IMR-90 (cell line): Measurements from ENCODE around the gene DNAJB2. TPM values are rescaled to one million over a fixed set of nuclear protein-coding genes. Genes with fewer than 3 reads are reported as not detected.

Experiments
- ATAC-seq: fragments of 200-7000 bp; cut with Tn5 transposase; 2 replicates; pipeline ENCODE4 v1.9.1; 2020; ENCODE audit warnings: low read depth, mild to moderate bottlenecking, moderate library complexity
- BruUV-seq: library from RNA; stranded (reverse); fragments of 400-500 nt; replicated peaks from 2 replicates; lab custom pipeline; 2021; lab: Mats Ljungman, UMichigan
- CTCF ChIA-PET: fragments of 300-600 bp; formaldehyde crosslinking; extraction: SDS; loops from one replicate; lab custom pipeline; 2021; ENCODE audit warnings: antibody characterized with exemption; lab: Yijun Ruan, JAX
- POLR2A ChIA-PET: fragments of 300-600 bp; sonication (Branson Sonifier 250); formaldehyde crosslinking; loops from one replicate; lab custom pipeline; 2022; ENCODE audit warnings: antibody characterized with exemption; ENCODE audit not compliant: unreplicated experiment; lab: Charles Lee
- DNase-seq: peaks from one replicate; pipeline ENCODE4 v3.0.0; 2013
- H2AFZ ChIP-seq: replicated peaks from 2 replicates; pipeline ENCODE3; 2013; ENCODE audit warnings: low read length, mild to moderate bottlenecking; ENCODE audit not compliant: poor library complexity
- H2AK5ac ChIP-seq: 2 replicates; pipeline ENCODE4 v1.6.1; 2013; ENCODE audit warnings: low read depth, low read length, inconsistent platforms
- H2AK9ac ChIP-seq: replicated peaks from 2 replicates; pipeline ENCODE3; 2013; ENCODE audit warnings: mild to moderate bottlenecking, low read depth, low read length, moderate library complexity; ENCODE audit not compliant: poor library complexity
- H2BK120ac ChIP-seq: 2 replicates; pipeline ENCODE4 v1.6.1; 2013; ENCODE audit warnings: low read depth, low read length, inconsistent platforms
- H2BK15ac ChIP-seq: 3 replicates; pipeline ENCODE4 v1.6.1; 2013; ENCODE audit warnings: low read depth, low read length, inconsistent platforms
- H2BK20ac ChIP-seq: 2 replicates; pipeline ENCODE4 v1.6.1; 2013; ENCODE audit warnings: low read depth, mild to moderate bottlenecking, inconsistent platforms, low read length, moderate library complexity
- H2BK5ac ChIP-seq: 2 replicates; pipeline ENCODE4 v1.6.1; 2013; ENCODE audit warnings: mild to moderate bottlenecking, low read depth, low read length, inconsistent platforms; ENCODE audit not compliant: poor library complexity, severe bottlenecking
- H3K14ac ChIP-seq: replicated peaks from 2 replicates; pipeline ENCODE4 v1.6.1; 2013; ENCODE audit warnings: low read depth, low read length, inconsistent platforms
- H3K18ac ChIP-seq: 2 replicates; pipeline ENCODE4 v1.6.1; 2013; ENCODE audit warnings: low read depth, low read length, control low read depth
- H3K23ac ChIP-seq: 2 replicates; pipeline ENCODE4 v1.6.1; 2013; ENCODE audit warnings: low read depth, low read length, inconsistent platforms
- H3K27ac ChIP-seq: 2 replicates; pipeline ENCODE4 v1.5.1; 2013; ENCODE audit warnings: mild to moderate bottlenecking, control low read depth, low read length; ENCODE audit not compliant: insufficient read depth
- H3K27me3 ChIP-seq: 2 replicates; pipeline ENCODE4 v1.6.1; 2013; ENCODE audit warnings: low read length; ENCODE audit not compliant: control insufficient read depth, insufficient read depth
- H3K36me3 ChIP-seq: 2 replicates; pipeline ENCODE4 v1.6.1; 2013; ENCODE audit warnings: low read length, mixed read lengths; ENCODE audit not compliant: control insufficient read depth, insufficient read depth
- H3K4ac ChIP-seq: 2 replicates; pipeline ENCODE4 v1.6.1; 2013; ENCODE audit warnings: low read depth, low read length, inconsistent platforms
- H3K4me1 ChIP-seq: 2 replicates; pipeline ENCODE4 v1.6.1; 2013; ENCODE audit warnings: low read length, mixed read lengths; ENCODE audit not compliant: control insufficient read depth, insufficient read depth
- H3K4me2 ChIP-seq: 2 replicates; pipeline ENCODE4 v1.6.1; 2013; ENCODE audit warnings: low read depth, mild to moderate bottlenecking, control low read depth, low read length, moderate library complexity
- H3K4me3 ChIP-seq: 2 replicates; pipeline ENCODE4 v1.5.1; 2013; ENCODE audit warnings: low read depth, mild to moderate bottlenecking, control low read depth, low read length, moderate library complexity; ENCODE audit not compliant: insufficient read depth
- H3K56ac ChIP-seq: 2 replicates; pipeline ENCODE4 v1.6.1; 2013; ENCODE audit warnings: low read length, inconsistent platforms; ENCODE audit not compliant: insufficient read depth; ENCODE audit errors: extremely low read depth
- H3K79me1 ChIP-seq, 2 experiments: 2 replicates each; pipeline ENCODE4 v1.6.1; 2013; ENCODE audit warnings: low read length in 2 of 2, inconsistent platforms in 1 of 2, low read depth in 1 of 2
- H3K9ac ChIP-seq: 2 replicates; pipeline ENCODE4 v1.6.1; 2013; ENCODE audit warnings: low read depth, low read length, control low read depth
- H3K9me1 ChIP-seq: 2 replicates; pipeline ENCODE4 v1.6.1; 2013; ENCODE audit warnings: low read length, inconsistent platforms; ENCODE audit not compliant: insufficient read depth
- H3K9me3 ChIP-seq: 2 replicates; pipeline ENCODE4 v1.6.1; 2013; ENCODE audit warnings: low read length; ENCODE audit not compliant: control insufficient read depth, insufficient read depth
- H4K20me1 ChIP-seq: 2 replicates; pipeline ENCODE4 v1.6.1; 2013; ENCODE audit warnings: low read length, inconsistent platforms; ENCODE audit not compliant: insufficient read depth
- H4K5ac ChIP-seq: 2 replicates; pipeline ENCODE4 v1.6.1; 2013; ENCODE audit warnings: mild to moderate bottlenecking, low read depth, low read length, control low read depth
- H4K8ac ChIP-seq, 2 experiments: 2 replicates each; pipeline ENCODE4 v1.6.1; 2013; ENCODE audit warnings: low read depth in 2 of 2, low read length in 2 of 2, control low read depth in 1 of 2, inconsistent platforms in 1 of 2
- H4K91ac ChIP-seq: 2 replicates; pipeline ENCODE4 v1.6.1; 2013; ENCODE audit warnings: low read depth, low read length, inconsistent platforms; ENCODE audit not compliant: insufficient read depth
- BHLHE40 ChIP-seq: fragments of 150-350 bp; IDR thresholded peaks from 2 replicates; pipeline ENCODE4 v1.6.1; 2016; ENCODE audit warnings: mild to moderate bottlenecking, low read depth, low read length
- CEBPB ChIP-seq: IDR thresholded peaks from 2 replicates; pipeline ENCODE4 v1.6.1; 2012; ENCODE audit warnings: low read depth, low read length, improper control_type of control experiment
- CHD1 ChIP-seq: IDR thresholded peaks from 2 replicates; pipeline ENCODE4 v1.6.1; 2012; ENCODE audit warnings: low read depth, low read length, improper control_type of control experiment
- CTCF ChIP-seq: conservative IDR thresholded peaks from 2 replicates; pipeline ENCODE4 v1.5.1; 2012; ENCODE audit warnings: mild to moderate bottlenecking, low read depth, low read length, improper control_type of control experiment
- ELK1 ChIP-seq: fragments of 150-350 bp; IDR thresholded peaks from 2 replicates; pipeline ENCODE4 v1.6.1; 2016; ENCODE audit warnings: low read depth, mild to moderate bottlenecking, low read length, moderate library complexity, borderline replicate concordance
- FOS ChIP-seq: fragments of 150-350 bp; IDR thresholded peaks from 2 replicates; pipeline ENCODE4 v1.6.1; 2016; ENCODE audit warnings: low read depth, low read length
- MAFK ChIP-seq: IDR thresholded peaks from 2 replicates; pipeline ENCODE4 v1.6.1; 2012; ENCODE audit warnings: low read depth, low read length, improper control_type of control experiment
- MAZ ChIP-seq: IDR thresholded peaks from 2 replicates; pipeline ENCODE4 v1.6.1; 2012; ENCODE audit warnings: low read depth, mild to moderate bottlenecking, low read length, improper control_type of control experiment, moderate library complexity, borderline replicate concordance
- MXI1 ChIP-seq: IDR thresholded peaks from 2 replicates; pipeline ENCODE4 v1.6.1; 2012; ENCODE audit warnings: low read depth, mild to moderate bottlenecking, low read length, moderate library complexity, borderline replicate concordance
- NFE2L2 ChIP-seq: fragments of 150-350 bp; IDR thresholded peaks from 2 replicates; pipeline ENCODE4 v1.6.1; 2016; ENCODE audit warnings: low read depth, mild to moderate bottlenecking, low read length
- POLR2A ChIP-seq: IDR thresholded peaks from 2 replicates; pipeline ENCODE4 v1.6.1; 2012; ENCODE audit warnings: mild to moderate bottlenecking, low read depth, low read length
- RAD21 ChIP-seq: IDR thresholded peaks from 2 replicates; pipeline ENCODE4 v1.6.1; 2012; ENCODE audit warnings: low read length, improper control_type of control experiment
- RCOR1 ChIP-seq: IDR thresholded peaks from 2 replicates; pipeline ENCODE4 v1.6.1; 2012; ENCODE audit warnings: mild to moderate bottlenecking, low read length, improper control_type of control experiment; ENCODE audit not compliant: insufficient replicate concordance
- RFX5 ChIP-seq: IDR thresholded peaks from 2 replicates; pipeline ENCODE4 v1.8.0; 2012; ENCODE audit warnings: low read depth, mild to moderate bottlenecking, low read length, moderate library complexity
- SMC3 ChIP-seq: fragments of 150-350 bp; IDR thresholded peaks from 2 replicates; pipeline ENCODE4 v1.6.1; 2016; ENCODE audit warnings: low read depth, mild to moderate bottlenecking, antibody characterized with exemption, low read length, moderate library complexity
- USF2 ChIP-seq: fragments of 150-350 bp; IDR thresholded peaks from 2 replicates; pipeline ENCODE4 v1.6.1; 2017; ENCODE audit warnings: mild to moderate bottlenecking, antibody characterized with exemption, low read length, low read depth
- WGBS, 2 experiments: methylation state at CpG; one replicate each; pipeline versions ENCODE4 v1.1.5 to v1.1.7; 2013; ENCODE audit warnings: missing lambda C conversion rate in 2 of 2; ENCODE audit not compliant: insufficient read length in 1 of 2; ENCODE audit errors: extremely low coverage in 2 of 2; 5-methylcytosine and 5-hydroxymethylcytosine counted together
- dilution Hi-C: fragments of 300-500 bp; cut with HindIII; formaldehyde crosslinking; loops from one replicate; pipeline ENCODE4 v1.14.3; 2018; ENCODE audit warnings: low sequenced_read_pairs; ENCODE audit not compliant: unreplicated experiment
- in situ Hi-C: fragments of 300-500 bp; cut with MboI; formaldehyde crosslinking; loops from 3 replicates; pipeline ENCODE4 v1.14.3; 2019; ENCODE audit warnings: low sequenced_read_pairs, inconsistent platforms, mixed read lengths
- intact Hi-C: fragments of 100-400 bp; cut with micrococcal nuclease; formaldehyde crosslinking; loops from 2 replicates; pipeline ENCODE4 v1.10.0; 2022
- polyA plus RNA-seq, 3 experiments: library from polyadenylated mRNA; depleted of rRNA; stranded (reverse); fragments of >200 nt; gene quantifications; 2 replicates each; pipeline ENCODE4 v1.2.3, GENCODE V29; 2012; ENCODE audit warnings: low replicate concordance in 1 of 3
- total RNA-seq: library from RNA; depleted of rRNA; stranded (reverse); fragments of >200 nt; gene quantifications from 2 replicates; pipeline ENCODE4 v1.2.3, GENCODE V29; 2012

Gene DNAJB2
- total and polyA plus RNA-seq, 2 of the 4 experiments (the other 2 are of a cell fraction): 30.6 to 45.8 TPM

GRCh38 chr2:219281588-219281987, 2.4 kb downstream of the DNAJB2 start:
- no TSS peak for BruUV-seq
- intact Hi-C loops: no loop called here
- Histone ChIP-seq H3K56ac (no peak overlapping the region), H4K8ac (no peak overlapping the region), H2AK5ac (no peak overlapping the region; the same call in 1 of the 2 replicates), H3K18ac (no peak overlapping the region), H3K4me2 (no peak overlapping the region), H3K27ac (no peak overlapping the region), H3K4me1 (peaks cover 17% of the 10 kb centered on the region), H2BK15ac (no peak overlapping the region), H2BK120ac (no peak overlapping the region), H3K27me3 (no peaks in the 10 kb centered on the region), H3K4ac (no peak overlapping the region), H2BK20ac (no peak overlapping the region), H2AFZ (no peak overlapping the region), H4K91ac (no peak overlapping the region), H3K14ac (no peak overlapping the region), H3K36me3 (peaks cover 54% of the 10 kb centered on the region), H3K9me1 (peaks cover 8% of the 10 kb centered on the region), H3K4me3 (no peak overlapping the region), H3K23ac (no peak overlapping the region), H3K9ac (no peak overlapping the region), H3K9me3 (no peaks in the 10 kb centered on the region), H4K20me1 (peaks cover 6% of the 10 kb centered on the region; the same call in 1 of the 2 replicates), H2BK5ac (no peak overlapping the region), H4K5ac (no peak overlapping the region), H2AK9ac (peak overlapping the region; percentile 0), H3K79me1 (peaks cover 16 to 30% of the 10 kb centered on the region in 2 experiments)
- no peak for DNase-seq
- TF ChIP-seq ELK1 (no peak), POLR2A (no peak), SMC3 (no peak), NFE2L2 (no peak), FOS (no peak), RFX5 (no peak), MAZ (no peak), CHD1 (no peak), USF2 (no peak), RAD21 (no peak), BHLHE40 (no peak), CEBPB (no peak), RCOR1 (no peak), MAFK (no peak), MXI1 (no peak), CTCF (no peak)
- ChIA-PET CTCF (interaction anchor here (2.8 kb wide), 1 partner anchor 13 kb away, joined by 11 read pairs; no protein-coding TSS in a partner anchor), POLR2A (no interaction called here)
- in situ Hi-C loops: no loop called here
- ATAC-seq: no peak
- 93% methylated on average over 4 of the region's 8 CpGs; no CpG with 5 or more reads in 1 of the 2 experiments for WGBS, 2 experiments
- dilution Hi-C loops: no loop called here
